Neural cell (in vitro differentiated cells): Measurements from ENCODE around the gene TMEM232.

Experiments
- CTCF ChIP-seq: fragments of 450-650 bp; IDR thresholded peaks from 2 replicates; pipeline ENCODE4 v1.5.1; 2014; ENCODE audit warnings: antibody characterized with exemption, mild to moderate bottlenecking, moderate library complexity; ENCODE audit not compliant: poor library complexity, severe bottlenecking
- EP300 ChIP-seq: fragments of 450-650 bp; conservative IDR thresholded peaks from 2 replicates; pipeline ENCODE4 v1.6.1; 2014; ENCODE audit warnings: antibody characterized with exemption, mild to moderate bottlenecking, moderate library complexity; ENCODE audit not compliant: poor library complexity, severe bottlenecking
- EZH2 ChIP-seq: fragments of 200-600, 300-800 bp; shearing (Covaris generic), sonication (generic); IDR thresholded peaks from 2 replicates; pipeline ENCODE4 v1.6.1; 2014; ENCODE audit warnings: antibody characterized with exemption, low read length, borderline replicate concordance, mild to moderate bottlenecking; ENCODE audit not compliant: insufficient read depth, poor library complexity, severe bottlenecking
- POLR2AphosphoS5 ChIP-seq: IDR thresholded peaks from 2 replicates; pipeline ENCODE4 v1.6.1; 2012
- RAD21 ChIP-seq: fragments of 450-650 bp; conservative IDR thresholded peaks from 2 replicates; pipeline ENCODE4 v1.6.1; 2014; ENCODE audit warnings: antibody characterized with exemption, mild to moderate bottlenecking, moderate library complexity
- REST ChIP-seq: IDR thresholded peaks from 2 replicates; pipeline ENCODE4 v1.6.1; 2012; ENCODE audit warnings: borderline replicate concordance
- SMC3 ChIP-seq: fragments of 450-650 bp; conservative IDR thresholded peaks from 2 replicates; pipeline ENCODE4 v1.6.1; 2014; ENCODE audit warnings: antibody characterized with exemption, mild to moderate bottlenecking, moderate library complexity; ENCODE audit not compliant: poor library complexity
- TAF1 ChIP-seq: IDR thresholded peaks from 2 replicates; pipeline ENCODE4 v1.6.1; 2012; ENCODE audit warnings: low read depth

- TF ChIP-seq EP300 (no peak), CTCF (no peak), POLR2AphosphoS5 (no peak), REST (no peak), TAF1 (no peak), RAD21 (no peak), SMC3 (no peak), EZH2 (no peak)
These were observed 323.9 kb downstream of the TMEM232 start for GRCh38 chr5:110402562-110402961.
